AG04450 (cell line): ENCODE measurements around the gene PDLIM5. TPM values are rescaled to one million over a fixed set of nuclear protein-coding genes. Genes with fewer than 3 reads are reported as not detected.

Experiments used
- CTCF ChIA-PET: fragments of 300-600, 350-600 bp; formaldehyde crosslinking; extraction: SDS; loops from one replicate; lab custom pipeline; 2022; ENCODE audit warnings: antibody characterized with exemption, inconsistent platforms; lab: Charles Lee
- POLR2A ChIA-PET: fragments of 350-600 bp; formaldehyde crosslinking; extraction: SDS; loops from one replicate; lab custom pipeline; 2021; ENCODE audit warnings: antibody characterized with exemption, inconsistent platforms; lab: Yijun Ruan, JAX
- DNase-seq: peaks from one replicate; pipeline ENCODE4 v3.0.0-alpha.2; 2011; ENCODE audit warnings: low read depth, low spot score
- H3K27ac ChIP-seq: one replicate; pipeline ENCODE4 v1.5.1; 2012; ENCODE audit warnings: low read depth, low read length, control low read depth
- H3K27me3 ChIP-seq: one replicate; pipeline ENCODE4 v1.6.0; 2012; ENCODE audit warnings: low read length; ENCODE audit not compliant: control insufficient read depth, insufficient read depth
- H3K4me3 ChIP-seq: 2 replicates; pipeline ENCODE4 v1.5.1; 2011; ENCODE audit warnings: mild to moderate bottlenecking, low read depth, low read length, control low read depth
- H3K9me3 ChIP-seq: 2 replicates; pipeline ENCODE4 v1.5.1; 2012; ENCODE audit warnings: low read length; ENCODE audit not compliant: control insufficient read depth, insufficient read depth
- CTCF ChIP-seq: IDR thresholded peaks from 2 replicates; pipeline ENCODE4 v1.5.1; 2011; ENCODE audit warnings: low read depth, low read length, control low read depth, inconsistent platforms
- polyA plus RNA-seq: library from polyadenylated mRNA; depleted of rRNA; stranded (reverse); fragments of >200 nt; gene quantifications from 2 replicates; pipeline ENCODE4 v1.2.3, GENCODE V29; 2011

PDLIM5 gene
- polyA plus RNA-seq, 1 experiment: 81.5 TPM

- TF ChIP-seq CTCF: no peak
- no peak for DNase-seq
- ChIA-PET POLR2A (no interaction called here), CTCF (interaction anchor here (0.6 to 1.3 kb wide), 2 partner anchors 196 to 243 kb away, joined by 3 read pairs; no protein-coding TSS in a partner anchor)
- H3K9me3 ChIP-seq: no peaks in the 10 kb centered on the region
- H3K27me3 ChIP-seq: no peaks in the 10 kb centered on the region
- no peak overlapping the region for H3K4me3 ChIP-seq
- H3K27ac ChIP-seq: no peak overlapping the region
Measured at GRCh38 chr4:94650134-94650495, 198.4 kb downstream of the PDLIM5 start.

GRCh38 chr4:94650690-94651089 lies 198.9 kb downstream of the PDLIM5 start:
- TF ChIP-seq CTCF: no peak
- no peak for DNase-seq
- CTCF ChIA-PET: interaction anchor here (0.6 to 1.3 kb wide), 2 partner anchors 197 to 244 kb away, joined by 3 read pairs; no protein-coding TSS in a partner anchor
- H3K4me3 ChIP-seq: no peak overlapping the region
- no peak overlapping the region for H3K27ac ChIP-seq
- H3K9me3 ChIP-seq: no peaks in the 10 kb centered on the region
- POLR2A ChIA-PET: interaction anchor here (0.7 kb wide), 1 partner anchor 163 kb away, joined by 3 read pairs; no protein-coding TSS in a partner anchor
- no peaks in the 10 kb centered on the region for H3K27me3 ChIP-seq

GRCh38 chr4:94653095-94653649 lies 201.4 kb downstream of the PDLIM5 start:
- no peak overlapping the region for H3K27ac ChIP-seq
- CTCF ChIA-PET: no interaction called here

GRCh38 chr4:94653984-94654609 lies 202.4 kb downstream of the PDLIM5 start:
- Histone ChIP-seq H3K27me3 (no peaks in the 10 kb centered on the region), H3K9me3 (no peaks in the 10 kb centered on the region), H3K27ac (no peak overlapping the region), H3K4me3 (no peak overlapping the region)
- no peak for DNase-seq
- ChIA-PET CTCF (no interaction called here), POLR2A (no interaction called here)
- TF ChIP-seq CTCF: no peak

More at GRCh38 chr4:94653095-94653649, 201.4 kb downstream of the PDLIM5 start:
- no peak for DNase-seq
- Histone ChIP-seq H3K27me3 (no peaks in the 10 kb centered on the region), H3K9me3 (no peaks in the 10 kb centered on the region), H3K4me3 (no peak overlapping the region)
- TF ChIP-seq CTCF: no peak
- POLR2A ChIA-PET: no interaction called here

GRCh38 chr4:94654714-94655113 lies 203.0 kb downstream of the PDLIM5 start:
- no peaks in the 10 kb centered on the region for H3K9me3 ChIP-seq
- H3K27ac ChIP-seq: no peak overlapping the region
- TF ChIP-seq CTCF: no peak
- H3K27me3 ChIP-seq: no peaks in the 10 kb centered on the region
- no peak overlapping the region for H3K4me3 ChIP-seq
- ChIA-PET POLR2A (no interaction called here), CTCF (no interaction called here)
- DNase-seq: no peak
